HG02973 (cell line): Measurements from ENCODE around the gene PIGL.
"Not testable (repeated sequence)": the region's sequence is repeated elsewhere in the genome, so short reads cannot be mapped to it uniquely, and the experiment has no call there.

ENCODE experiments used
- ATAC-seq: cut with Tn5 transposase; IDR thresholded peaks from one replicate; pipeline ENCODE4 v1.9.1; 2021; ENCODE audit warnings: moderate library complexity; ENCODE audit not compliant: unreplicated experiment

Gene PIGL

DNA sequence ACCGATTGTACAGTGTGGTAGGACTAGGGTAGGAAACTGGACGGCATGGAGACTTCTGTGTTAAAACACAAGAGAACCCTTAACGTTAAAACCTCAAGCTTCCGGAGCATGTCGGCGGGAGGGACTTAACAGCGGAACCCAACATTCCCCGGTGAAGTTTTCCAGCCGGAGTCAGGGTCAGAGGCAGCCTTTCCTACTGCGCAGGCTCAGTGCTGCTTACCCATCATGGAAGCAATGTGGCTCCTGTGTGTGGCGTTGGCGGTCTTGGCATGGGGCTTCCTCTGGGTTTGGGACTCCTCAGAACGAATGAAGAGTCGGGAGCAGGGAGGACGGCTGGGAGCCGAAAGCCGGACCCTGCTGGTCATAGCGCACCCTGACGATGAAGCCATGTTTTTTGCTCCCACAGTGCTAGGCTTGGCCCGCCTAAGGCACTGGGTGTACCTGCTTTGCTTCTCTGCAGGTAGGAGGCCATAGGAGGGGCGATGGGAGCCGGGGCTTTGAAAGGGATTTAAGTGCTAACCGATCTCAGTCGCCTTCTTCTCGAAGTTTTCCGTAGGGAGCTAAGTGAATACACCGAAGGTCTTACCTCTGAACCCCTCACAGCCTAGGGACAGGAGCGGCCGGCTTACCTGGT is at the start of gene PIGL:
TSS of gene PIGL (plus strand) at position 209 of the 634 bp plus-strand sequence. CDS start at position 226, 17 bp downstream.
- ATAC-seq = no peak

DNA sequence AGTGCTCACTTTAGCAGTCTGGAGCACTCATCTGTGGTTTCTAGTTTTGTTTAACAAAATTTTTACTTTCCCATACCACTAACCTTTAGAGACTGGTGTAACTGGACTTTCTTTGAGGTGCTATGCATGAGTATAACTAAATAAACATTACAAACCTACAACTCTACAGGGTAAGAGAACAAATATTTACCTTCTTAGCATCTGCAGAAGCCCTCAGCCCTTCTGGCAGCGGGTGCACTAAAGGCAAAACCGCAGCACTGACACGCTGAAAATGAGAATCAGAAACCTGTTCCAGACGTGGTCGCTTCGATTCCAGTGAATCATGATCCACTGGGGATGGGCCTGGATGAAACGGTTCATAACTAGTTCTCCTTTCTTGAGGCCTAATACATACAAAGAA is 45.4 kb upstream of the PIGL start:
- no peak for ATAC-seq

DNA sequence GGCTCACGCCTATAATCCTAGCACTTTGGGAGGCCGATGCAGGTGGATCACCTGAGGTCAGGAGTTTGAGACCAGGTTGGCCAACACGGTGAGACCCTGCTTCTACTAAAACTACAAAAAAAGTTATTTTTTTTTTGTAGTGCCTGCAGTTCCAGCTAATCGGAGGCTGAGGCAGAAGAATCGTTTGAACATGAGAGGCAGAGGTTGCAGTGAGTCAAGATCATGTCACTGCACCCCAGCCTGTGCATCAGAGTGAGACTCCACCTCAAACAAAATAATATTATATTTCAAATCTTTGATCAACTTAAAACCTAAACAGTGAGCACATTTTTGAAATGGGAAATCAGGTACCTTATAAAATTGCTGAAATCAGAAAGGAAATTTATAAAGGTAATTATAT is 38.2 kb upstream of the PIGL start:
- no peak for ATAC-seq

DNA sequence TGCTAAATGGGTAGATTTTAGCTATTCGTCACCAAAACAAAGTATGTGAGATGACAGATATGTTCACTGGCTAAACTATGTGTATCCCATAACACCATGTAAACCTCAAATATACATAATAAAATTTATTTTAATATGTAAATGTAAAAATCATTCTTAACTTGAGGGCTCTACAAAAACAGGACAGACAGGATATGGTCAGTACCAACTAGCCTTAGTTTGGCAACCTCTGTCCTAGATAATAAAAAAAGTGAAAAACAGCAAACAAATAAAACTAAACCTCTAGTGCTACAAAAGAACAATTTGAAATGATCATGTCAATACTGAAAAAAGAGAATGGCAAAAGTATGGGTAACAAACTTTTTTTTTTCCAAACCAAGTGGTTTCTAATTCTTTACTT is 35.4 kb upstream of the PIGL start:
- ATAC-seq = no peak

GRCh38 chr17:16187642-16188041 is 29.4 kb upstream of the PIGL start:
- no peak for ATAC-seq

- no peak for ATAC-seq
Measured at GRCh38 chr17:16189791-16190348, 27.1 kb upstream of the PIGL start.

DNA sequence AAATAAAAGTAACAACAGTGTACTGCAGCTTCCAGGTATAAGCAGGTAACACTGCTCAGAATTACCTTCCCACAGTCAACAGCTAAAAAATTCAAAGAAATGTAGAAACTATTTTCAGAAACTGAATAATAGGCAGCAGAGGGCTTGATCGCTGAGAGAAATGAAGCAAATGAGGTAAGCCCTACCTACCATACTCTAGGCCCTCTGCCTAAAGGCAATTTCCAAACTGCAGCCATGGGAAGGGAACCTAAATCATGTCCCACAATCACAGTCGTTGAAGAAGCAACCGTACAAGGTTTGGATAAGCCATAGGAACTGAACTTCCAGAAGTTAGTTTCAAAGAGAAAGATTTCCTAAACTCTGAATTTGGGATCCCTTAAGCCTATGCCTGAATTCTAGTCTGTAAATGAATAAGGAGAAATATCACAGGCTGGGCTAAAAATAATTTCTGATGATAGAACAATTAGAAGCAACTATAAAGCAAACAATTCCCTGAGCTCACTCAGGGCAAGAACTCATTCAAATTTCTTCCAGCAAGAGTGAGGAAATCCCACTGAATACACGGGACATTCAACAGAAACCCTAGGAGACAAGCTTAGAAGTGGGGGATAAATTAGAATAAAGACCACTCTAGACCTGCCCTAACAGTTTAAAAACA is 26.2 kb upstream of the PIGL start:
- ATAC-seq = no peak

- no peak for ATAC-seq
Measured at GRCh38 chr17:16191604-16192003, 25.4 kb upstream of the PIGL start.

DNA sequence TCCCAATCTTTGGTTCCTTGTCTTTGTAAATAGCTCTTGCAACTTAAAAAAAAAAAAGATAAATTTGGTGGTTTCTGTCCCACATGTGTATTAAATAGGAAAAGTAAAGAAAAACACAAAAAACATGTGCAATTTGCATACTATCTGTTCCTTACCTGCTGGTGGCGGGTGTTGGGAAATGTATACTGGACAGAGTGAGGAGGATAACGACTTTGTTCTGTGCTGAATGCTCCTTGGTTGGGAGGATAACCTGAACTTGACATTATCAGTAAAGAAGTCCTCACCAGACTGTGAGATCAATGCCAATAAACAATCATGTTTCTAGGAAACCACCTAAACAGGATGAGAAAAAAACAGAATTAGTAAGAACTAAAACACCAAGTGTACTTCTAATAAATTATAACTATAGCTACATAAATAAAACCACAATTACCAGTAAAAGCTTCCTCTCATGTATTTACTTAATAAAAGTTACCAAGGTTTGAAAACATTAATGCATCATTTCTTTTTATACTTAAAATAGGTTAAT is 22.6 kb upstream of the PIGL start:
- ATAC-seq = not testable (repeated sequence)

DNA sequence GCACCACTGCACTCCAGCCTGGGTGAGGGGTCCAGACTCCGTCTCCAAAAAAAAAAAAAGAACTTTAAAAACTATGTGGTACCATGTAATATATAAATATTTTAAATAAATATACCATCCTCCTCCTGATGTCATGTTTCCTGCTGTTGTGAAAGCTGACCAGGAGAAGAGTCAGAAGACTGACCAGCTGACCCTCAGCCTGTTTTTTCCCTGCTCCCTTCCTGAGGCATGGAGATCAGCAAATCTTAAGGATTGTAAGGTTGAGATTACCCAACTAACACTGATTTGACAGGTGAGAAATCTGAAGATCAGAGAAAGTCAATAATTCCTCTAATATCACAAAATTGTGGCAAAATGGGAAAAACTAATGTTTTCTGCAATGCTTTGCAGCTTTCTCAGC is 19.7 kb upstream of the PIGL start:
- ATAC-seq = no peak

DNA sequence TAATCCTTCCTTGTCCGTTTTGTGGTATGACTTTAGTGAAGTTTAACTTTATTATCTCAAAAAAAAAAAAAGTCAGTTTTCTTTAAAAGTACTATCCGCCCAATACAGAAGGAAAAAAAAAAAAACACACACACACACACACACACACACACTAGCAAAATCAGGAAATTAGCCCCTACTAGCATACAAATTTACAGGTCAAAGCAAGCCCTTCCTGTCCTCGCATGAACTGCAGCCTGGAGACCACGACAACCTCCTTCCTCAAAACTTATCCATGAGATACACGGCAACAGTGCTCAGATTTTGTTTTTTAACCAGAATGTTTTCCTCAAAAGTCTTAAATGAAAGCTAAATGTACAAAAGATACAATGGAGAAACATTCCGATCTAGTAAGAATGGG is 17.9 kb upstream of the PIGL start:
- no peak for ATAC-seq

GRCh38 chr17:16201693-16202131 is 15.3 kb upstream of the PIGL start:
- not testable (repeated sequence) for ATAC-seq

DNA sequence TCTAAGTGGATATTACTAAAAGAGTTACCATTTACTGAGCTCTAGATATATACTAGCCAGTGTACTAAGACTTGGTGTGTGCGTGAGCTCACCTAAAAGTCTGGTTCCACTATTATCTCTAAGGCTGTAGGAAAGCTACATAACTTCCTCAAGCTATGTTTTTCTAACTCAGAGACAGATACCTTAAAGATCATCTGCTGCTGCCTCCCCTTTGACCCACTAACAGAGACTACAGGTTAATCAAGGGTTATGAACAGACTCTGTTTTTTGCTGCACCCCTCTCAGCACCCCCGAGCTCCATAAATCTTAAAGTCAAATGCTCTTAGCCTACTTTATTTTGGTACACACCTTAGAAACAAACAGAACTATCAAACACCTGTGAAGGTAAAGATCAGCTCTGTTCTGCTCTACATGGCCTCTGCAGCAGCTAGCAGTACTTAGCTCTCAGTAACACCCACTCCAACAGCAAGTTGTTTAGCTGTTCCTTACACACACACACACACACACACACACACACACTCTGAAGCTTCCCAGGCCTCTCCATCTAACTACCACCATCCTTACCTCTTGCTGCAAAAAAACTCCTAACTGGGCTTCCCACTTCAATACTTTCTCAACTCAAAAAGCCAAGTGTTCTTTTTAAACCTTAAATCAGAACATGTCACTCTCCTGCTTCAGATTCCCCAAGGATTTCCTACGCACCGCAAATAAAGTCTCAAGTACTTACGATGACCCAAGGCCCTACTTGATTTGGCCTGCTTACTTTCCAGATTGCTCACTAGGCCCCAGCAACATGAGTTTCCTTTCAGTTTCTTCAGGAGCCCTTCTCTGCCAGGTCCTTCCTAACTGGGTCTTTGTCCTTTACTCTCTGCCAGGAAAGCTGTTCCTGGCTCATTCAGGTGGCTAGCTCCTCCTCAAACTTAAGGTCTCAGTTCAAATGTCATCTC is 14.2 kb upstream of the PIGL start:
- ATAC-seq = not testable (repeated sequence)

DNA sequence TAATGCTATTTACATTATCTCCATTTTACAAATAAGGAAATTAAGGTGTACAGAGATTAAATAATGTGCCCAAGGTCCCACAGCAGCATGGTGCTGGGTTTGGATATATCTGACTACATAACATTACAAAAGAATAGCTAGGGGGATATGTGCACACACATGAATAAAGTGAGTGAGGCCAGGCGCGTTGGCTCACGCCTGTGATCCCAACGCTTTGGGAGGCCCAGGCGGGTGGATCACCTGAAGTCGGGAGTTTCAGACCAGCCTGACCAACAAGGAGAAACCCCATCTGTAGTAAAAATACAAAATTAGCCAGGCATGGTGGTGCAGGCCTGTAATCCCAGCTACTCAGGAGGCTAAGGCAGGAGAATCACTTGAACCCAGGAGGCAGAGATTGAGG is 12.2 kb upstream of the PIGL start:
- not testable (repeated sequence) for ATAC-seq

DNA sequence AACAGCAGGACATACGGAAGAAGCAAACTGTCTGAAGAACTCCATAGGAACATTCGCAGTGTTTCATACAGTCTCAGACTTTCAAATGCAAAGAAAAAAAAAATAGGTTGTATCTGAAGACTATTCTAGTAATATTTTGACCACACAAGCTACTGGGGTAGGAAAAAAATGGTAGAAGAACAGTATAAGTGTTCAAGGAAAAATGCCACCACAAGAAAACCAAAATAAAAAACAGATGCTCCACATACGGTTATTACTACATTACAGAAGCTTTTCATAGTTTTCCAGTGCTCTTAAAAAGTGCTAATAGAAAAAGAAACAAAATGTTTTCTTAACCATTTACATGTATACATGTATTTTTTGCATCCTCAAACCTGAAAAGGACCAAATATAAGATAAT is 5.4 kb upstream of the PIGL start:
- ATAC-seq = no peak

GRCh38 chr17:16212793-16213192 is 4.2 kb upstream of the PIGL start:
- no peak for ATAC-seq

DNA sequence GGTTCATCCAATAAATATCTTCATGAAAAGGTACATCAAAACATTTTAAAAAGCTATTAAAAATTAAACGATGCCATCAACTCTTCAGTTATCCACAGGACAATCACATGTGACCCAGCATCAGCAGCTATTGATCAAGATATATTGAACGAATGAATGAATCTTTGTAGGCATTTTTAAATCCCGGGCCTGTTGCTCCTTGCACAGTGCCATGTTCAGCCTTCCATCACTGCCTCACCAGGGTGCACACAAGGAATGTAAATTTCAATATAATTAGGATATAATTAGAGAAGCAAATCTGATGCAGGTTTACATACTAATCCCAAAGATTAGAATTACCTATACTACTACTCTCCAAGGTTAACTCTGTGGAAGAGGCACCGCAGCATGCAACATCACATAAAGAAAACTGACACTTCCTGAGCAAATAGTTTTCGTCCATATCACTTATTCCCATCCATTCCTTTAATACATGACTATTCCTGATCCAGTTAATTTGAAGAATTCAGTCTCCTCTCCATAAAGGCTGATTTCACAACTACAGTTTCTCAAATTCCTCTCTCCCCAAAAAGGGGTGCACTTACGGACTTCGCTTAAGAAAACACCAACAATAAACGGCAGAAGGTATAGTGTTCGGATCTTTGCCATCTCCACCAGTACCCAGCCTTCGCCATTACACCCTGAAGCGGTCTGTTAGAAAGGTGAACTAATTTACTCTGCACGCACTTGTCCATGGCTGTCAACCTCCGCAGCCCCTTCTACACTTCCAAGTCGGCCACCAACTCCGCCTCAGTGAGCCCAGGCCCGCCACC is 2.6 kb upstream of the PIGL start:
- no peak for ATAC-seq

GRCh38 chr17:16215002-16215272 is 2.1 kb upstream of the PIGL start:
- ATAC-seq = peak; percentile 28

- ATAC-seq = peak; percentile 74
Measured at GRCh38 chr17:16215273-16215964, 1.6 kb upstream of the PIGL start, which contains the start of gene NCOR1. Gene NCOR1, minus strand, starts transcription at chr17:16215534. Its CDS starts 20,965 bp downstream, at chr17:16194569.

GRCh38 chr17:16215965-16216316 is 1.1 kb upstream of the PIGL start:
- ATAC-seq = peak; percentile 14
